Caco-2 (cell line): ENCODE results near the gene HSPB9. TPM values are rescaled to one million over a fixed set of nuclear protein-coding genes. Genes with fewer than 3 reads are reported as not detected.

ENCODE experiments used
- BruUV-seq: library from RNA; stranded (reverse); fragments of 400-500 nt; replicated peaks from 2 replicates; lab custom pipeline; 2021; lab: Mats Ljungman, UMichigan
- CTCF ChIA-PET: fragments of 300-600 bp; sonication (Branson Sonifier 250); formaldehyde crosslinking; loops from one replicate; lab custom pipeline; 2022; ENCODE audit warnings: antibody characterized with exemption; lab: Charles Lee
- POLR2A ChIA-PET: fragments of 300-600 bp; sonication (Branson Sonifier 250); formaldehyde crosslinking; loops from one replicate; lab custom pipeline; 2022; ENCODE audit warnings: antibody characterized with exemption; lab: Charles Lee
- DNase-seq, 2 experiments: peaks; one replicate each; pipeline versions ENCODE4 v3.0.0 to v3.0.0-alpha.2; 2020 to 2022
- H3K27me3 ChIP-seq: replicated peaks from 2 replicates; pipeline ENCODE4 v1.6.0; 2011; ENCODE audit warnings: low read length; ENCODE audit not compliant: control insufficient read depth, insufficient read depth
- H3K36me3 ChIP-seq: 2 replicates; pipeline ENCODE4 v1.5.1; 2011; ENCODE audit warnings: low read length; ENCODE audit not compliant: control insufficient read depth, insufficient read depth
- H3K4me1 ChIP-seq: fragments of 250-450 bp; sonication (Bioruptor Pico); 2 replicates; pipeline ENCODE4 v1.5.1; 2020; ENCODE audit warnings: mild to moderate bottlenecking
- H3K4me3 ChIP-seq: 2 replicates; pipeline ENCODE4 v1.5.1; 2011; ENCODE audit warnings: low read depth, mild to moderate bottlenecking, control low read depth, low read length
- H3K9me3 ChIP-seq: fragments of 250-450 bp; sonication (Bioruptor Pico); 2 replicates; pipeline ENCODE4 v1.5.1; 2020; ENCODE audit warnings: mild to moderate bottlenecking, moderate library complexity
- H3K27ac Mint-ChIP-seq: one replicate; pipeline ENCODE4 v1.8.0; 2022; ENCODE audit warnings: mixed read lengths; ENCODE audit not compliant: unreplicated experiment
- H3K27me3 Mint-ChIP-seq: one replicate; pipeline ENCODE4 v1.8.0; 2022; ENCODE audit warnings: mixed read lengths; ENCODE audit not compliant: insufficient read depth, unreplicated experiment
- H3K36me3 Mint-ChIP-seq: one replicate; pipeline ENCODE4 v1.8.0; 2022; ENCODE audit warnings: mild to moderate bottlenecking, mixed read lengths; ENCODE audit not compliant: insufficient read depth, unreplicated experiment
- H3K4me1 Mint-ChIP-seq: one replicate; pipeline ENCODE4 v1.8.0; 2022; ENCODE audit warnings: low read depth, mixed read lengths; ENCODE audit not compliant: unreplicated experiment
- H3K4me3 Mint-ChIP-seq: one replicate; pipeline ENCODE4 v1.8.0; 2022; ENCODE audit warnings: mild to moderate bottlenecking, moderate library complexity, mixed read lengths; ENCODE audit not compliant: unreplicated experiment
- H3K9me3 Mint-ChIP-seq: one replicate; pipeline ENCODE4 v1.8.0; 2022; ENCODE audit warnings: mixed read lengths; ENCODE audit not compliant: unreplicated experiment
- intact Hi-C: fragments of 100-400 bp; cut with micrococcal nuclease; formaldehyde crosslinking; loops from one replicate; pipeline ENCODE4 v1.10.0; 2022; ENCODE audit not compliant: unreplicated experiment
- total RNA-seq: library from RNA; stranded (reverse); gene quantifications from 2 replicates; pipeline ENCODE4 v1.2.3, GENCODE V29; 2022
- TF ChIP-seq, protein P1 (sequence below), 2 experiments: fragments of 200-600 bp in 1 of 2; IDR thresholded peaks; 1 replicate in 1 of 2; 2 replicates in 1 of 2; pipeline versions ENCODE4 v1.5.1 to v1.8.0; 2011 to 2022; ENCODE audit warnings: antibody characterized with exemption in 1 of 2, control low read depth in 1 of 2, inconsistent platforms in 1 of 2, low read depth in 1 of 2, low read length in 1 of 2, mild to moderate bottlenecking in 1 of 2, moderate library complexity in 1 of 2; ENCODE audit not compliant: insufficient read depth in 1 of 2, severe bottlenecking in 1 of 2, unreplicated experiment in 1 of 2

The HSPB9 gene
- total RNA-seq, 1 experiment from 2014 or later: not detected

DNA sequence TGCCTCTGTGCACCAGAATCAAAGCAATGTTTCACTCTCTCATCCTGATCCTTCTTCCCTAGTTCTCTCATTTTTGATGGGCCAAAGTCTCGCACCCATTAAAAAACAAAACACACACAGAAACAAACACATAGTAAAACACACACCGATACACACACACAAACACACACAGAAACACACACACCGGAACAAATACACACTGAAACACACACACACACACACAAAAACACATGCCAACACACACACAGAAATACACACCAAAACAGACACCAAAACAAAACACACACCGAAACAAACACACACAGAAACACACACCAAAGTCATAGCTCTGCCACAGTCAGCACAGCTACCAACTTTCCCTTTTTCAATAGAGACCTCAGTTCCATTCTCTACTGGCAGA is 8.6 kb downstream of the HSPB9 start:
- no peaks in the 10 kb centered on the region for H3K27me3 Mint-ChIP-seq
- ChIA-PET CTCF (interaction anchor here (1.2 to 1.4 kb wide), 3 partner anchors 9 to 91 kb away, joined by 3 to 5 read pairs (median 4); partner anchors contain the start of gene KCNH4), POLR2A (no interaction called here)
- no TSS peak for BruUV-seq
- Histone ChIP-seq H3K27me3 (no peaks in the 10 kb centered on the region), H3K4me3 (no peak overlapping the region), H3K9me3 (no peaks in the 10 kb centered on the region), H3K36me3 (peaks cover 6% of the 10 kb centered on the region; the same call in 1 of the 2 replicates), H3K4me1 (peaks cover 8% of the 10 kb centered on the region)
- H3K4me3 Mint-ChIP-seq: no peak overlapping the region
- H3K36me3 Mint-ChIP-seq: peaks cover 52% of the 10 kb centered on the region
- H3K4me1 Mint-ChIP-seq: peaks cover 6% of the 10 kb centered on the region
- no peaks in the 10 kb centered on the region for H3K9me3 Mint-ChIP-seq
- no peak for DNase-seq
- TF ChIP-seq, protein P1, sequence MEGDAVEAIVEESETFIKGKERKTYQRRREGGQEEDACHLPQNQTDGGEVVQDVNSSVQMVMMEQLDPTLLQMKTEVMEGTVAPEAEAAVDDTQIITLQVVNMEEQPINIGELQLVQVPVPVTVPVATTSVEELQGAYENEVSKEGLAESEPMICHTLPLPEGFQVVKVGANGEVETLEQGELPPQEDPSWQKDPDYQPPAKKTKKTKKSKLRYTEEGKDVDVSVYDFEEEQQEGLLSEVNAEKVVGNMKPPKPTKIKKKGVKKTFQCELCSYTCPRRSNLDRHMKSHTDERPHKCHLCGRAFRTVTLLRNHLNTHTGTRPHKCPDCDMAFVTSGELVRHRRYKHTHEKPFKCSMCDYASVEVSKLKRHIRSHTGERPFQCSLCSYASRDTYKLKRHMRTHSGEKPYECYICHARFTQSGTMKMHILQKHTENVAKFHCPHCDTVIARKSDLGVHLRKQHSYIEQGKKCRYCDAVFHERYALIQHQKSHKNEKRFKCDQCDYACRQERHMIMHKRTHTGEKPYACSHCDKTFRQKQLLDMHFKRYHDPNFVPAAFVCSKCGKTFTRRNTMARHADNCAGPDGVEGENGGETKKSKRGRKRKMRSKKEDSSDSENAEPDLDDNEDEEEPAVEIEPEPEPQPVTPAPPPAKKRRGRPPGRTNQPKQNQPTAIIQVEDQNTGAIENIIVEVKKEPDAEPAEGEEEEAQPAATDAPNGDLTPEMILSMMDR (IDR thresholded peaks at IDR 0.05; ENCODE audit: insufficient read depth in 1 of 2, low read depth in 1 of 2, low read length in 1 of 2, severe bottlenecking in 1 of 2, unreplicated experiment in 1 of 2): no peak
- H3K27ac Mint-ChIP-seq: no peak overlapping the region
- intact Hi-C loops: no loop called here

DNA sequence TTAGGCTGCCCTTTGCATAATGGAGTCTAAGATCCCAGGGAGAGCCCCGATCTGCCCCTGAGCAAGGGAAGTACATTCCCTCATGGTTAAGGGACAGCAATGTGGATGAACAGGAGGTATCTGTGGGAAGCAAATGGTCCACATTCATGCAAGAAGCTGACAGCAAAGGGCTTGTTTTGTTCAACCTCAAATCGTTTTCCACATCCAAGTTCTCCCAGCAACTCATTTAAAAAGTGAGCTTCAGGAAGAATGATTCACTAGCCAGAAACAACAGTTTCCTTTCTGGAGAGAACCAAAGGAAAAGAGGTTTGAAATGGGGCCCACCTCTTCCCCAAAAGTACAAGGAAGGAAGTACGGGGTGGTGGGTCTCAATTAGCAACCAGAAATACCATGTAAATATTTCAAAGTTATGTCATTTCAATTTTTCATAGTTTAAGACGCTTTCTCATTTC is 9.4 kb downstream of the HSPB9 start:
- no peak for DNase-seq
- Histone ChIP-seq H3K36me3 (peaks cover 6% of the 10 kb centered on the region; the same call in 1 of the 2 replicates), H3K9me3 (no peaks in the 10 kb centered on the region), H3K4me1 (peaks cover 13% of the 10 kb centered on the region), H3K4me3 (no peak overlapping the region), H3K27me3 (no peaks in the 10 kb centered on the region)
- Mint-ChIP-seq H3K36me3 (peaks cover 54% of the 10 kb centered on the region), H3K27me3 (no peaks in the 10 kb centered on the region), H3K9me3 (no peaks in the 10 kb centered on the region), H3K27ac (no peak overlapping the region), H3K4me1 (peaks cover 6% of the 10 kb centered on the region), H3K4me3 (no peak overlapping the region)
- no TSS peak for BruUV-seq
- ChIA-PET POLR2A (no interaction called here), CTCF (interaction anchor here (1.2 kb wide), 1 partner anchor 8 kb away, joined by 3 read pairs; no protein-coding TSS in a partner anchor)
- TF ChIP-seq, protein P1 (IDR thresholded peaks at IDR 0.05; ENCODE audit: insufficient read depth in 1 of 2, low read depth in 1 of 2, low read length in 1 of 2, severe bottlenecking in 1 of 2, unreplicated experiment in 1 of 2): no peak
- intact Hi-C loops: no loop called here

DNA sequence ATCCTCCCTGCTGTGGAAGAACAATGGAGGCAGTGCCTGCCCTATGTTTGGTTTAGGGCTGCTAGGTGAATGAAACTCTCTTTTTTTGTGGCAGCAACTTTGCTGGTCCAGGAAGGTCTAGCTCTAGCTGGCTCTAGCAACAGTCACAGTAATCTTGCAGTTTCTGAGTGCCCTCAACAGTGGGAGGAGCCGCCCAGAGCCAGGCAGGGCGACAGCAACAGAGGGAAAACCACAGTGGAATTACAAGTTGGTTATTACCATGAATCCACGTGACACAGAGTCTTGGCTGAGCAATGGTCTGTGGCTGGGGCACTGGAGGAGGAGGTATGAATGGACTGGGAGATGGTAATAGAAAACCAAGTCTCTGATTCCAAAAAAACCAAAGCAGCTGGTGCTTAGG is 10.3 kb downstream of the HSPB9 start:
- Histone ChIP-seq H3K4me1 (peaks cover 13% of the 10 kb centered on the region), H3K27me3 (no peaks in the 10 kb centered on the region), H3K36me3 (peaks cover 6% of the 10 kb centered on the region; the same call in 1 of the 2 replicates), H3K4me3 (no peak overlapping the region), H3K9me3 (no peaks in the 10 kb centered on the region)
- no peaks in the 10 kb centered on the region for H3K27me3 Mint-ChIP-seq
- intact Hi-C loops: no loop called here
- no TSS peak for BruUV-seq
- H3K9me3 Mint-ChIP-seq: no peaks in the 10 kb centered on the region
- H3K4me1 Mint-ChIP-seq: peaks cover 6% of the 10 kb centered on the region
- TF ChIP-seq, protein P1 (IDR thresholded peaks at IDR 0.05; ENCODE audit: insufficient read depth in 1 of 2, low read depth in 1 of 2, low read length in 1 of 2, severe bottlenecking in 1 of 2, unreplicated experiment in 1 of 2): no peak
- no peak for DNase-seq
- peaks cover 54% of the 10 kb centered on the region for H3K36me3 Mint-ChIP-seq
- CTCF ChIA-PET: interaction anchor here (0.6 kb wide), 2 partner anchors 39 to 97 kb away, joined by 5 to 7 read pairs; no protein-coding TSS in a partner anchor
- H3K4me3 Mint-ChIP-seq: no peak overlapping the region
- H3K27ac Mint-ChIP-seq: no peak overlapping the region
- POLR2A ChIA-PET: no interaction called here
